Amniotic stem cell (primary cell): ENCODE results near the gene CHST8.
"Not testable (repeated sequence)": the region's sequence is repeated elsewhere in the genome, so short reads cannot be mapped to it uniquely, and the experiment has no call there.

ENCODE experiments used
- DNase-seq: peaks from one replicate; lab custom pipeline; 2025; lab: John Stamatoyannopoulos, UW

The CHST8 gene

GRCh38 chr19:33641956-33642498 lies 20.3 kb downstream of the CHST8 start:
- no peak for DNase-seq

GRCh38 chr19:33644284-33644836 lies 22.6 kb downstream of the CHST8 start:
- no peak for DNase-seq

GRCh38 chr19:33646306-33646705 lies 24.6 kb downstream of the CHST8 start:
- DNase-seq: no peak

GRCh38 chr19:33647146-33647545 lies 25.4 kb downstream of the CHST8 start:
- DNase-seq: no peak

- DNase-seq: no peak
These were observed 28.0 kb downstream of the CHST8 start for GRCh38 chr19:33649627-33650305.

- no peak for DNase-seq
These were observed 31.9 kb downstream of the CHST8 start for GRCh38 chr19:33653684-33654083.

- no peak for DNase-seq
These were observed 33.2 kb downstream of the CHST8 start for GRCh38 chr19:33654840-33655508.

DNA sequence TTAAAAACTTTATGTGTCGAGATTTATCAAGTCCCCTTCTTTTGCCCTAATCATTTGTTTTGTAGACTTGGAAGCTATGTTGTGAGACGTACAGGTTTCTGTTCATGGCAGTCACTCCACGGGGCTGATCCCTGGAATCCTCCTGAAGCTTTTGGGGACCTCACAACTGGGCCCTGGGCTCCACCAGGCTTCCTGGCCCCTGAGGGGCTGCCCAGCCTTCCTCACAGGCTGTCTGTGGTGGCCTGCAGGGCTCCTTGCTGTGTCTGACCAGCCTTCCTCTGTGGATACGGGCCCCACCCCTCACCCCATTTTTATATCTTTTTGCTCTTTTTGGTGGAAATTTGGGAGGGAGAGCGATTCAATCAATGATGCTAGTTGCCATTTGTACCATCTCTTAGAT lies 38.1 kb downstream of the CHST8 start:
- DNase-seq: no peak

- no peak for DNase-seq
These were observed 38.8 kb downstream of the CHST8 start for GRCh38 chr19:33660410-33661124.

DNA sequence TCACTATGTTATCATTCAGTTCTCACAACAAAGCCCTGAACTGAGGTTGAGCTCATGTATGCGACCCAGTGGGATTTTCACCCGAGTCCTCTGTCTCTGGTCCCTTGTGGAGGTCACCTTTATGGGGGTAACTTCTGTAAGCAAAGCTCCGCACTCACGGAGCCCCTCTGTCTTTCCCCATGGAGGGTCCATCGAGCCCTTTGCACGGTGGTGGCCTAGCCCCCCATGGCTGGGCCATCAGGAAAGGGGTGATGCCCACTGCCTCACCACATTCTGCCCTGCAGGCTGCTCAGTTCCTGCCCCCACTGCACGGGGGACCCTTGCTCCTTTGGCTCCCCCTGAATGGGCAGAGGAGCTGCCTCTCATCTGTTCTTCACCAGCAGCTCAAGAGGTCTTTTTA lies 39.6 kb downstream of the CHST8 start:
- DNase-seq: no peak

DNA sequence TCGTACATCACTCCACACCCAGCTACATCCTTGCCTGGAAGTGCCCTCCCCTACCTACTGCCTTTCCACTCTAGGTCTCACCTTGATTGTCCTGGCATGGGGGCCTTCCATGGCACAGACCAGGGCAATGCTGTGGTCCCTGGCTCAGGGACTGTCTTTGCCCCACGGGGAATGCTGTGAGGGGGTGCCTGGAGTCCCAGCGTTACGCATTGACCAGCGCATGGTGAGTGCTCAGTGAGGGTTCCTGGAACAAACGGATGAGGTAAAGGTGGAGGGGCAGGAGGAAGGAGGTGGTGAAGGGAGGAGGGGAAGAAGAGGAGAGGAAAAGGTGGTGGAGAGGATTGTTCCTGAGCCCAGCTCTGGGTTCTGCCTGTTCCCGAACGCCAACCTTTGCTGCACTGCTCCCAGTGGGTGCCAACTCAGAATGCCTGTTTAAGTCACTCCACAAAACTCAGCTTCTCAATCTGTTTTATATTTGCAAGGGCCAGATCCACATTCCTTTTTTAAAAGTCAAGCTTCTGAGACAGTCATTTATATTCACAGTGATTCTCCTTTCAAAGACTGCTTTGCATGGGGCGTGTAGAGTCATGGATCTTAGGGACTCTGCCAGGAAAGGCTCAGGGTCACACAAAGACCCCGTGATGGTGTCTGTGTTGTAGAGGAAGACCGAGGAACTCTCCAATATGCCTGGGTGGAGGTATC lies 40.8 kb downstream of the CHST8 start:
- DNase-seq: no peak

DNA sequence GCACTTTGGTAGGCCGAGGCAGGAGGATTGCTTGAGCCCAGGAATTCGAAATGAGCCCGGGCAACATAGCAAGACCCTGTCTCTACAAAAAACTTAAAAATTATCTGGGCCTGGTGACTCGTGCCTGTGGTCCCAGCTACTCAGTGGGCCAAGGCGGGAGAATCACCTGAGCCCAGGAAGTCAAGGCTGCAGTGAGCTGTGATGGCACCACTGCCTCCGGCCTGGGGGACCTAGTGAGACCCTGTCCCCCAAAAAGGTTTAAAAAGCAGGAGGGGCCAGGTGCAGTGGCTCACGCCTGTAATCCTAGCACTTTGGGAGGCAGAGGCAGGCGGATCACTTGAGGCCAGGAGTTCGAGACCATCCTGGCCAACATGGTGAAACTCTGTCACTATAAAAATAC lies 41.6 kb downstream of the CHST8 start:
- DNase-seq: not testable (repeated sequence)

GRCh38 chr19:33664744-33665143 lies 43.0 kb downstream of the CHST8 start:
- DNase-seq: no peak

- DNase-seq: no peak
These were observed 44.2 kb downstream of the CHST8 start for GRCh38 chr19:33665776-33666595.

GRCh38 chr19:33667141-33667650 lies 45.4 kb downstream of the CHST8 start:
- no peak for DNase-seq

DNA sequence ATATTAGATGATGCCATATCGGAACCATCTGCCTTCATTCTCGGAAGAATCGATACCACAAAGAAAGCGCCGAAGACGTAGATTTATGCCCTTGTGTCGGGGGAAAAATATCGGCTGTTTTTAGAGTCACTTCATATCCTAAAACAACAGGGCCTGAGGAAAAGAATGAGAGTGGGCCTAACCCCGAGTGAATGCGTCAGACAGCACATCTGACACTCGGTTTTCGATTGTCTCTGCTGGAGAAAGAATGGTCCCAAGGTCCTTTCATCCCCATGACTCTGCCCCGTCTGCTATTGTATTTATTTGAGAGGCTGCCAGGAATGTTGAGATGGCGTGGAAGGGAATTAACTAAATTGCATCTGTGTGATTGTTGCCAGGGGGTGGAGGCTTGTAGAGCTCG lies 46.1 kb downstream of the CHST8 start:
- DNase-seq: no peak

GRCh38 chr19:33668968-33669367 lies 47.2 kb downstream of the CHST8 start:
- no peak for DNase-seq

DNA sequence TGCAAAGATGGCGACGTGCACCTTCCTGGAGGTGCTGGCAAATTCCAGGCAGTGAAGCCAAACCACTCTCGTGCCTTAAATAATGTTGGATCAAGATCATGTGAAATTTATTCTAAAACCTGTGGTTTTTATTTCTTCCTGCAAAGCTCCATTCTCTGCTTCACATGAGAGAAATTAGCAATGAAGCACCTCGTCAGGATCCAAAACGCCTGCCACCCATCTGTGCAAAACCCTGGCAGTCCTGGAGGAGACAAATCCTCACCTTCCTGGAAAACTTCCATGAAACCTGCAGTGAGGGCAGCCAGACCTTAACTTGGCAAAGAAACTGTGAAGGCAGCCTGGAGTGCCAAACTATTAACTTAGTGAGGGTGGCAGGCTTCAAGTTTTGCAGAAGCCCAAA lies 47.6 kb downstream of the CHST8 start:
- no peak for DNase-seq

DNA sequence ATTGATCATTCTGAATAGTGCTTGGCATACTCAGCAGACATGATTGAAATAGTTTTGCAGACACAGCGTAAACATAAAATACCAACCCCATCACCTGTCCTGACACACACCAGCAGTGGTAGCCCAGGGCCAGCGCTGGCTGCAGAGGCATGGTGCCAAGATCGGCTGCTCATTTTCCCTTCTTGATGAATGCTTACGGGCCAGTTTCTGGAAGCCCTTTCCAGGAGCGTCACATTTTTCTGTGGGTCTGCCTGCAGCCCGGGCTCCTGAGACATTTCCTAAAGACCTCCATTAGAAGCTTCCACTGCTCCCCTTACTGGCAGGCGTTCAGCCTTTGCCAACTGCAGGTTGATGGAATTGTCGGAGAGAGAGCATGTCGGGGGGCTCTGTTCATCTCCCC lies 48.6 kb downstream of the CHST8 start:
- no peak for DNase-seq

- DNase-seq: no peak
These were observed 49.5 kb downstream of the CHST8 start for GRCh38 chr19:33671211-33671610.
